IMR-90 (cell line): ENCODE measurements around the gene MAPK8IP3. TPM values are rescaled to one million over a fixed set of nuclear protein-coding genes. Genes with fewer than 3 reads are reported as not detected.

Experiments
- ATAC-seq: fragments of 200-7000 bp; cut with Tn5 transposase; 2 replicates; pipeline ENCODE4 v1.9.1; 2020; ENCODE audit warnings: low read depth, mild to moderate bottlenecking, moderate library complexity
- BruUV-seq: library from RNA; stranded (reverse); fragments of 400-500 nt; replicated peaks from 2 replicates; lab custom pipeline; 2021; lab: Mats Ljungman, UMichigan
- CTCF ChIA-PET: fragments of 300-600 bp; formaldehyde crosslinking; extraction: SDS; loops from one replicate; lab custom pipeline; 2021; ENCODE audit warnings: antibody characterized with exemption; lab: Yijun Ruan, JAX
- POLR2A ChIA-PET: fragments of 300-600 bp; sonication (Branson Sonifier 250); formaldehyde crosslinking; loops from one replicate; lab custom pipeline; 2022; ENCODE audit warnings: antibody characterized with exemption; ENCODE audit not compliant: unreplicated experiment; lab: Charles Lee
- DNase-seq: peaks from one replicate; pipeline ENCODE4 v3.0.0; 2013
- H2AFZ ChIP-seq: replicated peaks from 2 replicates; pipeline ENCODE3; 2013; ENCODE audit warnings: low read length, mild to moderate bottlenecking; ENCODE audit not compliant: poor library complexity
- H2AK5ac ChIP-seq: 2 replicates; pipeline ENCODE4 v1.6.1; 2013; ENCODE audit warnings: low read depth, low read length, inconsistent platforms
- H2AK9ac ChIP-seq: replicated peaks from 2 replicates; pipeline ENCODE3; 2013; ENCODE audit warnings: mild to moderate bottlenecking, low read depth, low read length, moderate library complexity; ENCODE audit not compliant: poor library complexity
- H2BK120ac ChIP-seq: 2 replicates; pipeline ENCODE4 v1.6.1; 2013; ENCODE audit warnings: low read depth, low read length, inconsistent platforms
- H2BK15ac ChIP-seq: 3 replicates; pipeline ENCODE4 v1.6.1; 2013; ENCODE audit warnings: low read depth, low read length, inconsistent platforms
- H2BK20ac ChIP-seq: 2 replicates; pipeline ENCODE4 v1.6.1; 2013; ENCODE audit warnings: low read depth, mild to moderate bottlenecking, inconsistent platforms, low read length, moderate library complexity
- H2BK5ac ChIP-seq: 2 replicates; pipeline ENCODE4 v1.6.1; 2013; ENCODE audit warnings: mild to moderate bottlenecking, low read depth, low read length, inconsistent platforms; ENCODE audit not compliant: poor library complexity, severe bottlenecking
- H3K14ac ChIP-seq: replicated peaks from 2 replicates; pipeline ENCODE4 v1.6.1; 2013; ENCODE audit warnings: low read depth, low read length, inconsistent platforms
- H3K18ac ChIP-seq: 2 replicates; pipeline ENCODE4 v1.6.1; 2013; ENCODE audit warnings: low read depth, low read length, control low read depth
- H3K23ac ChIP-seq: 2 replicates; pipeline ENCODE4 v1.6.1; 2013; ENCODE audit warnings: low read depth, low read length, inconsistent platforms
- H3K27ac ChIP-seq: 2 replicates; pipeline ENCODE4 v1.5.1; 2013; ENCODE audit warnings: mild to moderate bottlenecking, control low read depth, low read length; ENCODE audit not compliant: insufficient read depth
- H3K27me3 ChIP-seq: 2 replicates; pipeline ENCODE4 v1.6.1; 2013; ENCODE audit warnings: low read length; ENCODE audit not compliant: control insufficient read depth, insufficient read depth
- H3K36me3 ChIP-seq: 2 replicates; pipeline ENCODE4 v1.6.1; 2013; ENCODE audit warnings: low read length, mixed read lengths; ENCODE audit not compliant: control insufficient read depth, insufficient read depth
- H3K4ac ChIP-seq: 2 replicates; pipeline ENCODE4 v1.6.1; 2013; ENCODE audit warnings: low read depth, low read length, inconsistent platforms
- H3K4me1 ChIP-seq: 2 replicates; pipeline ENCODE4 v1.6.1; 2013; ENCODE audit warnings: low read length, mixed read lengths; ENCODE audit not compliant: control insufficient read depth, insufficient read depth
- H3K4me2 ChIP-seq: 2 replicates; pipeline ENCODE4 v1.6.1; 2013; ENCODE audit warnings: low read depth, mild to moderate bottlenecking, control low read depth, low read length, moderate library complexity
- H3K4me3 ChIP-seq: 2 replicates; pipeline ENCODE4 v1.5.1; 2013; ENCODE audit warnings: low read depth, mild to moderate bottlenecking, control low read depth, low read length, moderate library complexity; ENCODE audit not compliant: insufficient read depth
- H3K56ac ChIP-seq: 2 replicates; pipeline ENCODE4 v1.6.1; 2013; ENCODE audit warnings: low read length, inconsistent platforms; ENCODE audit not compliant: insufficient read depth; ENCODE audit errors: extremely low read depth
- H3K79me1 ChIP-seq, 2 experiments: 2 replicates each; pipeline ENCODE4 v1.6.1; 2013; ENCODE audit warnings: low read length in 2 of 2, inconsistent platforms in 1 of 2, low read depth in 1 of 2
- H3K9ac ChIP-seq: 2 replicates; pipeline ENCODE4 v1.6.1; 2013; ENCODE audit warnings: low read depth, low read length, control low read depth
- H3K9me1 ChIP-seq: 2 replicates; pipeline ENCODE4 v1.6.1; 2013; ENCODE audit warnings: low read length, inconsistent platforms; ENCODE audit not compliant: insufficient read depth
- H3K9me3 ChIP-seq: 2 replicates; pipeline ENCODE4 v1.6.1; 2013; ENCODE audit warnings: low read length; ENCODE audit not compliant: control insufficient read depth, insufficient read depth
- H4K20me1 ChIP-seq: 2 replicates; pipeline ENCODE4 v1.6.1; 2013; ENCODE audit warnings: low read length, inconsistent platforms; ENCODE audit not compliant: insufficient read depth
- H4K5ac ChIP-seq: 2 replicates; pipeline ENCODE4 v1.6.1; 2013; ENCODE audit warnings: mild to moderate bottlenecking, low read depth, low read length, control low read depth
- H4K8ac ChIP-seq, 2 experiments: 2 replicates each; pipeline ENCODE4 v1.6.1; 2013; ENCODE audit warnings: low read depth in 2 of 2, low read length in 2 of 2, control low read depth in 1 of 2, inconsistent platforms in 1 of 2
- H4K91ac ChIP-seq: 2 replicates; pipeline ENCODE4 v1.6.1; 2013; ENCODE audit warnings: low read depth, low read length, inconsistent platforms; ENCODE audit not compliant: insufficient read depth
- BHLHE40 ChIP-seq: fragments of 150-350 bp; IDR thresholded peaks from 2 replicates; pipeline ENCODE4 v1.6.1; 2016; ENCODE audit warnings: mild to moderate bottlenecking, low read depth, low read length
- CEBPB ChIP-seq: IDR thresholded peaks from 2 replicates; pipeline ENCODE4 v1.6.1; 2012; ENCODE audit warnings: low read depth, low read length, improper control_type of control experiment
- CHD1 ChIP-seq: IDR thresholded peaks from 2 replicates; pipeline ENCODE4 v1.6.1; 2012; ENCODE audit warnings: low read depth, low read length, improper control_type of control experiment
- CTCF ChIP-seq: conservative IDR thresholded peaks from 2 replicates; pipeline ENCODE4 v1.5.1; 2012; ENCODE audit warnings: mild to moderate bottlenecking, low read depth, low read length, improper control_type of control experiment
- ELK1 ChIP-seq: fragments of 150-350 bp; IDR thresholded peaks from 2 replicates; pipeline ENCODE4 v1.6.1; 2016; ENCODE audit warnings: low read depth, mild to moderate bottlenecking, low read length, moderate library complexity, borderline replicate concordance
- FOS ChIP-seq: fragments of 150-350 bp; IDR thresholded peaks from 2 replicates; pipeline ENCODE4 v1.6.1; 2016; ENCODE audit warnings: low read depth, low read length
- MAFK ChIP-seq: IDR thresholded peaks from 2 replicates; pipeline ENCODE4 v1.6.1; 2012; ENCODE audit warnings: low read depth, low read length, improper control_type of control experiment
- MAZ ChIP-seq: IDR thresholded peaks from 2 replicates; pipeline ENCODE4 v1.6.1; 2012; ENCODE audit warnings: low read depth, mild to moderate bottlenecking, low read length, improper control_type of control experiment, moderate library complexity, borderline replicate concordance
- MXI1 ChIP-seq: IDR thresholded peaks from 2 replicates; pipeline ENCODE4 v1.6.1; 2012; ENCODE audit warnings: low read depth, mild to moderate bottlenecking, low read length, moderate library complexity, borderline replicate concordance
- NFE2L2 ChIP-seq: fragments of 150-350 bp; IDR thresholded peaks from 2 replicates; pipeline ENCODE4 v1.6.1; 2016; ENCODE audit warnings: low read depth, mild to moderate bottlenecking, low read length
- POLR2A ChIP-seq: IDR thresholded peaks from 2 replicates; pipeline ENCODE4 v1.6.1; 2012; ENCODE audit warnings: mild to moderate bottlenecking, low read depth, low read length
- RAD21 ChIP-seq: IDR thresholded peaks from 2 replicates; pipeline ENCODE4 v1.6.1; 2012; ENCODE audit warnings: low read length, improper control_type of control experiment
- RCOR1 ChIP-seq: IDR thresholded peaks from 2 replicates; pipeline ENCODE4 v1.6.1; 2012; ENCODE audit warnings: mild to moderate bottlenecking, low read length, improper control_type of control experiment; ENCODE audit not compliant: insufficient replicate concordance
- RFX5 ChIP-seq: IDR thresholded peaks from 2 replicates; pipeline ENCODE4 v1.8.0; 2012; ENCODE audit warnings: low read depth, mild to moderate bottlenecking, low read length, moderate library complexity
- SMC3 ChIP-seq: fragments of 150-350 bp; IDR thresholded peaks from 2 replicates; pipeline ENCODE4 v1.6.1; 2016; ENCODE audit warnings: low read depth, mild to moderate bottlenecking, antibody characterized with exemption, low read length, moderate library complexity
- WGBS, 2 experiments: methylation state at CpG; one replicate each; pipeline versions ENCODE4 v1.1.5 to v1.1.7; 2013; ENCODE audit warnings: missing lambda C conversion rate in 2 of 2; ENCODE audit not compliant: insufficient read length in 1 of 2; ENCODE audit errors: extremely low coverage in 2 of 2; 5-methylcytosine and 5-hydroxymethylcytosine counted together
- dilution Hi-C: fragments of 300-500 bp; cut with HindIII; formaldehyde crosslinking; loops from one replicate; pipeline ENCODE4 v1.14.3; 2018; ENCODE audit warnings: low sequenced_read_pairs; ENCODE audit not compliant: unreplicated experiment
- in situ Hi-C: fragments of 300-500 bp; cut with MboI; formaldehyde crosslinking; loops from 3 replicates; pipeline ENCODE4 v1.14.3; 2019; ENCODE audit warnings: low sequenced_read_pairs, inconsistent platforms, mixed read lengths
- intact Hi-C: fragments of 100-400 bp; cut with micrococcal nuclease; formaldehyde crosslinking; loops from 2 replicates; pipeline ENCODE4 v1.10.0; 2022
- polyA plus RNA-seq, 3 experiments: library from polyadenylated mRNA; depleted of rRNA; stranded (reverse); fragments of >200 nt; gene quantifications; 2 replicates each; pipeline ENCODE4 v1.2.3, GENCODE V29; 2012; ENCODE audit warnings: low replicate concordance in 1 of 3
- total RNA-seq: library from RNA; depleted of rRNA; stranded (reverse); fragments of >200 nt; gene quantifications from 2 replicates; pipeline ENCODE4 v1.2.3, GENCODE V29; 2012
- TF ChIP-seq, protein P1 (sequence below): fragments of 150-350 bp; IDR thresholded peaks from 2 replicates; pipeline ENCODE4 v1.6.1; 2017; ENCODE audit warnings: mild to moderate bottlenecking, antibody characterized with exemption, low read length, low read depth

MAPK8IP3 gene
- total and polyA plus RNA-seq, 2 of the 4 experiments (the other 2 are of a cell fraction): 17.0 to 69.1 TPM

DNA sequence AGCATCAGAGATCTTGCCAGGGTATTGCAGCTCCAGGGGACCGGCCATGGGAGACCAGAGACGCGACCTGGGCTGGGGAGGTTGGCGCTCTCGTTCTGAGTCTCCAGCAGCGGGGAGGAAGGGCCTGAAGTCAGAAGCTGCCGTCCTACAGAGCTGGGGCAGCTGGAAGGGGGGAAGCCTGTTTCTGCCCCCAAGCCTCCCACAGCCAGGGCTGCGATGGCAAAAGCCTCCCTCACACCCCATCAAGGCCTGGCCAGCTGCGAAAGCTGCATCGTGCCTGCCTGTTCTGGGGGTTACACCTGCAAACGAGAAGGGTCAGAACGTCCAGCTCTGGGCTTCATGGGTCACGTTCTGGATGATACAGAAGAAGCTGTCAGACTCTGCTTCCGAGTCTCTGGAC, 26.1 kb downstream of the MAPK8IP3 start:
- peaks cover 16 to 53% of the 10 kb centered on the region in 2 experiments; a peak in 3 of 4 replicates for H3K79me1 ChIP-seq
- 93% methylated on average over 11 of the region's 14 CpGs; no CpG with 5 or more reads in 1 of the 2 experiments for WGBS, 2 experiments
- no peak overlapping the region for H3K56ac ChIP-seq
- H3K4me1 ChIP-seq: no peaks in the 10 kb centered on the region
- DNase-seq (no peak), ATAC-seq (no peak)
- in situ Hi-C loops: no loop called here
- no peak overlapping the region for H3K9ac ChIP-seq
- no peak overlapping the region for H3K4me3 ChIP-seq
- no peak overlapping the region for H4K5ac ChIP-seq
- no peak overlapping the region for H3K27ac ChIP-seq
- CTCF ChIA-PET: no interaction called here
- no peak overlapping the region for H2BK120ac ChIP-seq
- H3K23ac ChIP-seq: no peak overlapping the region
- no peak overlapping the region for H3K4ac ChIP-seq
- H2BK5ac ChIP-seq: no peak overlapping the region
- no peak overlapping the region for H2AK5ac ChIP-seq
- no peaks in the 10 kb centered on the region for H3K27me3 ChIP-seq
- H3K4me2 ChIP-seq: no peak overlapping the region
- TF ChIP-seq CHD1 (no peak), POLR2A (no peak), SMC3 (no peak), MAZ (no peak), RCOR1 (no peak), ELK1 (no peak), MAFK (no peak), NFE2L2 (no peak), CEBPB (no peak), RFX5 (no peak), CTCF (no peak), FOS (no peak), RAD21 (no peak), MXI1 (no peak), BHLHE40 (no peak)
- TF ChIP-seq, protein P1, sequence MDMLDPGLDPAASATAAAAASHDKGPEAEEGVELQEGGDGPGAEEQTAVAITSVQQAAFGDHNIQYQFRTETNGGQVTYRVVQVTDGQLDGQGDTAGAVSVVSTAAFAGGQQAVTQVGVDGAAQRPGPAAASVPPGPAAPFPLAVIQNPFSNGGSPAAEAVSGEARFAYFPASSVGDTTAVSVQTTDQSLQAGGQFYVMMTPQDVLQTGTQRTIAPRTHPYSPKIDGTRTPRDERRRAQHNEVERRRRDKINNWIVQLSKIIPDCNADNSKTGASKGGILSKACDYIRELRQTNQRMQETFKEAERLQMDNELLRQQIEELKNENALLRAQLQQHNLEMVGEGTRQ: no peak
- H4K91ac ChIP-seq: no peak overlapping the region
- H3K18ac ChIP-seq: no peak overlapping the region
- H3K36me3 ChIP-seq: peaks cover 65% of the 10 kb centered on the region
- dilution Hi-C loops: no loop called here
- H4K20me1 ChIP-seq: peaks cover 26% of the 10 kb centered on the region
- intact Hi-C loops: no loop called here
- no peak overlapping the region for H3K14ac ChIP-seq
- H2BK20ac ChIP-seq: no peak overlapping the region
- H2AFZ ChIP-seq: no peak overlapping the region
- H2AK9ac ChIP-seq: peak overlapping the region; percentile 16
- BruUV-seq: no TSS peak
- no peak overlapping the region for H2BK15ac ChIP-seq
- H3K9me1 ChIP-seq: peaks cover 3% of the 10 kb centered on the region
- H3K9me3 ChIP-seq: no peaks in the 10 kb centered on the region
- POLR2A ChIA-PET: no interaction called here
- H4K8ac ChIP-seq: no peak overlapping the region
